Gastroesophageal sphincter (tissue), 4 donors: ENCODE results near the gene RASSF6. TPM values are rescaled to one million over a fixed set of nuclear protein-coding genes. Genes with fewer than 3 reads are reported as not detected.
A peak's percentile ranks its signal among the peaks of the same experiment; 100 is the strongest.

Experiments used
- ATAC-seq: fragments of 150-250 bp; one replicate; pipeline ENCODE4 v1.9.1; 2016; ENCODE audit warnings: mild to moderate bottlenecking, moderate library complexity
- H3K27ac ChIP-seq, 4 donors: fragments of 200-600 bp; sonication (generic) in 3 of 4; 1 replicate in 3 of 4; 2 replicates in 1 of 4; pipeline ENCODE4 v1.5.1; 2016 to 2019
- H3K27me3 ChIP-seq: fragments of 200-600 bp; sonication (generic); one replicate; pipeline ENCODE4 v1.5.1; 2019
- H3K36me3 ChIP-seq, 2 donors: fragments of 200-600 bp; sonication (generic); one replicate each; pipeline ENCODE4 v1.5.1; 2019; ENCODE audit warnings: control low read depth in 1 of 2
- H3K4me1 ChIP-seq, 3 donors: fragments of 200-600 bp; sonication (generic); 1 replicate in 2 of 3; 2 replicates in 1 of 3; pipeline ENCODE4 v1.5.1; 2016 to 2019; ENCODE audit warnings: control low read depth in 2 of 3
- H3K4me3 ChIP-seq, 2 donors: fragments of 200-600 bp; sonication (generic); one replicate each; pipeline ENCODE4 v1.5.1; 2019; ENCODE audit warnings: mild to moderate bottlenecking in 1 of 2, moderate library complexity in 1 of 2
- H3K9me3 ChIP-seq, 3 donors: fragments of 200-600 bp; sonication (generic); one replicate each; pipeline ENCODE4 v1.5.1; 2017 to 2019; ENCODE audit warnings: control low read depth in 2 of 3
- EP300 ChIP-seq: sonication (generic); formaldehyde crosslinking; IDR thresholded peaks from one replicate; pipeline ENCODE4 v1.6.1; 2017; ENCODE audit warnings: antibody characterized with exemption, mild to moderate bottlenecking
- POLR2A ChIP-seq, 2 donors: fragments of 450-650 bp; IDR thresholded peaks; one replicate each; pipeline ENCODE4 v1.6.1; 2017; ENCODE audit warnings: antibody characterized with exemption in 2 of 2, mild to moderate bottlenecking in 2 of 2, moderate library complexity in 1 of 2
- POLR2AphosphoS5 ChIP-seq: sonication (generic); formaldehyde crosslinking; IDR thresholded peaks from one replicate; pipeline ENCODE4 v1.6.1; 2017; ENCODE audit warnings: antibody characterized with exemption
- WGBS, 2 donors: methylation state at CpG; one replicate each; pipeline ENCODE4 v1.1.5; 2018; ENCODE audit warnings: low coverage in 1 of 2; 5-methylcytosine and 5-hydroxymethylcytosine counted together
- total RNA-seq, 4 donors: library from RNA; depleted of rRNA; stranded (reverse); fragments of >200 nt; gene quantifications; one replicate each; pipeline ENCODE4 v1.1.0, GENCODE V29; 2016
- TF ChIP-seq, protein P1 (sequence below), 4 experiments: fragments of 200-600 bp in 2 of 4; fragments of 450-650 bp in 2 of 4; sonication (generic) in 1 of 4; IDR thresholded peaks; one replicate each; pipeline ENCODE4 v1.5.1; 2017 to 2019; ENCODE audit warnings: antibody characterized with exemption in 4 of 4, mild to moderate bottlenecking in 2 of 4, moderate library complexity in 2 of 4

The RASSF6 gene
- total RNA-seq, 4 donors from 2014 or later: 0.15 to 3.8 (median 0.50) TPM

- TF ChIP-seq, protein P1, sequence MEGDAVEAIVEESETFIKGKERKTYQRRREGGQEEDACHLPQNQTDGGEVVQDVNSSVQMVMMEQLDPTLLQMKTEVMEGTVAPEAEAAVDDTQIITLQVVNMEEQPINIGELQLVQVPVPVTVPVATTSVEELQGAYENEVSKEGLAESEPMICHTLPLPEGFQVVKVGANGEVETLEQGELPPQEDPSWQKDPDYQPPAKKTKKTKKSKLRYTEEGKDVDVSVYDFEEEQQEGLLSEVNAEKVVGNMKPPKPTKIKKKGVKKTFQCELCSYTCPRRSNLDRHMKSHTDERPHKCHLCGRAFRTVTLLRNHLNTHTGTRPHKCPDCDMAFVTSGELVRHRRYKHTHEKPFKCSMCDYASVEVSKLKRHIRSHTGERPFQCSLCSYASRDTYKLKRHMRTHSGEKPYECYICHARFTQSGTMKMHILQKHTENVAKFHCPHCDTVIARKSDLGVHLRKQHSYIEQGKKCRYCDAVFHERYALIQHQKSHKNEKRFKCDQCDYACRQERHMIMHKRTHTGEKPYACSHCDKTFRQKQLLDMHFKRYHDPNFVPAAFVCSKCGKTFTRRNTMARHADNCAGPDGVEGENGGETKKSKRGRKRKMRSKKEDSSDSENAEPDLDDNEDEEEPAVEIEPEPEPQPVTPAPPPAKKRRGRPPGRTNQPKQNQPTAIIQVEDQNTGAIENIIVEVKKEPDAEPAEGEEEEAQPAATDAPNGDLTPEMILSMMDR (IDR thresholded peaks at IDR 0.05): no peak
- TF ChIP-seq POLR2A (IDR thresholded peaks at IDR 0.05) (no peak), POLR2AphosphoS5 (no peak), EP300 (no peak)
- no peak for ATAC-seq
- Histone ChIP-seq H3K36me3 (no peaks in the 10 kb centered on the region), H3K4me1 (peaks cover 0 to 11% (median 0%) of the 10 kb centered on the region in 3 donors), H3K4me3 (no peak overlapping the region), H3K27me3 (no peaks in the 10 kb centered on the region), H3K27ac (no peak overlapping the region), H3K9me3 (no peaks in the 10 kb centered on the region)
These were observed 43.3 kb upstream of the RASSF6 start for GRCh38 chr4:73663576-73663975.

DNA sequence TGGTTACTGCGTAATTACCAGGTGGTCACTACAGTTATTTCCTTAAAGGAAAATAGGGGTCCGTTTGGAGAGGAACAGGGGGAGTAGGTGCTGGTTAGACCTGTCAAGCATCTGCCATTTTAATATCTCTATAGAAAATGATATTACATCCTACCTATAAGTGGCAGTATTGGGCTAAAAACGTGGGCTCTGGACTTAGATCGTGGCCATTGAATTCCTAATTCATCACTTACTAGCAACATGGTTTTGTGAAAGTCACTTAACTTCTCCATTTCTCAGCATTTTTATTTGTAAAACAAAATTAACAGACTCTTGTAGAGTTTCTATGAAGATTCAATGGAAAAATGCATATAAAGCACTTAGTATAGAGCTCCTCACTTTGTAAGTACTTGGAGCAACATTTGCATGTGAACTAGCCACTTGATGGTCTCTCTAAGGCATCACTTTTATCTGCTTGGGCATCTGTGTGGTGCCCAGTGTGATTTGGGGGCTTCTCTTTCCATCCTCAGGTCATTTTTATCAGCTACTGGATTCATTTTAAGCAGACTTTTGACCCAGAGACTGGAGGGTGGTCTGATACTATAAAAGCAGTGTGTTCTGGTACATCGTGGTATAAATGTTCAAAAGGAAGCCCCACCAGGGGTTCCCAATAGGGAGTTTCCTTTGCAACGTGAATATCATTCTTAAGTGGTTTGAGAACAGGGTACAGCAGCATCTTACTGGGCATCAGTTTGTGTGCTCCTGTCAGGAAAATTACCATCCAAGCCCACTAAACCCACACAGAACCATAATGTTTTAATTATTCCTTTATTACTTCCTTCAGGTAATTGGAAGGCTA lies 42.7 kb upstream of the RASSF6 start:
- Histone ChIP-seq H3K27me3 (no peaks in the 10 kb centered on the region), H3K9me3 (no peaks in the 10 kb centered on the region), H3K36me3 (no peaks in the 10 kb centered on the region), H3K4me3 (no peak overlapping the region), H3K4me1 (peaks cover 0 to 11% (median 0%) of the 10 kb centered on the region in 3 donors), H3K27ac (no peak overlapping the region)
- WGBS, 2 donors: 33 to 42% methylated on average over 5 to 6 of the region's 6 CpGs
- no peak for ATAC-seq
- TF ChIP-seq, protein P1 (IDR thresholded peaks at IDR 0.05): peak; percentile 11 to 49 (median 42)
- TF ChIP-seq POLR2A (IDR thresholded peaks at IDR 0.05) (no peak), POLR2AphosphoS5 (no peak)

DNA sequence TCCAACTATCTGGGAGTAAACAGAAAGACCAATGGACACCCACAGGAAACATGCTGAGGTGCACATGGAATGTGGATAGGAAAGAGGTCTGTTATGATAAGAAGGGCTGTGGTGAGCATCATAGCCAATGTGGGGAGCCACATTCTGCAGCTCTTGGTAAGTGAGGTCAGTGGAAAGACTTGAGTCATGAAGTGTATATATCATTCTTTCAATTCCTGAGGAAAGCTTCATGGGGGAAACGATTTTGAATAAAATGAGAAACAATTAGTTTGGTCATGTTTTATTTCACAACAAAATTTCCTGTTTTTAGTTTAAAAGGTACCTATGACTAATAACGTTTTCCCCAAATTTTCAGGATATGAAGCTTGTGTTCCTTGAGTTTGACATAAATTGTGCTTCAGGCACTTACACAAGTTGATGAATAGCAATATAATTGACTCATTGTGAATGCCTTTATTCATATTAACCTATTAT lies 41.4 kb upstream of the RASSF6 start:
- no peak for ATAC-seq
- no peak overlapping the region for H3K27ac ChIP-seq
- TF ChIP-seq, protein P1 (IDR thresholded peaks at IDR 0.05): no peak
- TF ChIP-seq EP300 (no peak), POLR2AphosphoS5 (no peak), POLR2A (IDR thresholded peaks at IDR 0.05) (no peak)
- H3K9me3 ChIP-seq: no peaks in the 10 kb centered on the region
- WGBS, 2 donors: 53 to 73% methylated on average over 2 of the region's 2 CpGs
- no peak overlapping the region for H3K4me3 ChIP-seq
- H3K36me3 ChIP-seq: no peaks in the 10 kb centered on the region
- H3K27me3 ChIP-seq: no peaks in the 10 kb centered on the region
- H3K4me1 ChIP-seq: peaks cover 0 to 11% (median 0%) of the 10 kb centered on the region in 3 donors

- 84 to 95% methylated on average over 2 to 3 of the region's 3 CpGs for WGBS, 2 donors
These were observed 40.6 kb upstream of the RASSF6 start for GRCh38 chr4:73660808-73661207.

More at GRCh38 chr4:73660808-73661207, 40.6 kb upstream of the RASSF6 start:
- TF ChIP-seq POLR2A (IDR thresholded peaks at IDR 0.05) (no peak), EP300 (no peak), POLR2AphosphoS5 (no peak)
- TF ChIP-seq, protein P1 (IDR thresholded peaks at IDR 0.05): no peak
- Histone ChIP-seq H3K36me3 (no peaks in the 10 kb centered on the region), H3K27me3 (no peaks in the 10 kb centered on the region), H3K27ac (no peak overlapping the region), H3K9me3 (no peaks in the 10 kb centered on the region), H3K4me3 (no peak overlapping the region), H3K4me1 (peaks cover 0 to 11% (median 0%) of the 10 kb centered on the region in 3 donors)
- ATAC-seq: no peak
